Measurements from ENCODE around the gene LAMA1. TPM values are rescaled to one million over a fixed set of nuclear protein-coding genes. Genes with fewer than 3 reads are reported as not detected.

LAMA1 gene
- total RNA-seq, 1 donor from 2014 or later = 0.33 TPM

DNA sequence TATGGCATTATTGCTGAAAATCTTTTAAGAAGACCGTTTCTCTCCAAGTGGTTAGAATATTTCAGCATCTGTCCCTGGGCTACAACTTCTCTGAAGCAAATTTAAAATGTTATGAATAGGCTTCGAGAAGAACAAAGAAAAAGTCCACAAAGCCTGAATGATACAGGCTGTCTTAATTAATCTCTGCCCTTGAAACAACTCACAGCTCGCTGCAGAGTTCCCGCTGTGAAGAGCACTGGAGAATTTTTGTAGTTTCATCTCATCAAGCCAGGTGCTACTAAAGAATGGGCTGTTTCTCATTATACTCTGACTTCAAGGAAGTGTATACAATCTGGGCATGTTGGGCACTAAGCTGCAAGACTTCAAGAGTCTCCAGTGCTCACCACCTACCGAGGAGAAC is 67.6 kb downstream of the LAMA1 start:
- ATAC-seq = no peak

GRCh38 chr18:7048081-7048480 is 69.5 kb downstream of the LAMA1 start:
- ATAC-seq = no peak
- DNase-seq (ENCODE audit: low spot score) = no peak

More for the DNA sequence above, 67.6 kb downstream of the LAMA1 start:
- no peak for DNase-seq (ENCODE audit: low spot score)

- DNase-seq (ENCODE audit: low spot score) = no peak
- ATAC-seq = no peak
Observed at GRCh38 chr18:7047336-7047735, 70.3 kb downstream of the LAMA1 start.

- peak; percentile 50 for DNase-seq (ENCODE audit: low spot score)
- ATAC-seq = peak; percentile 65
Observed at GRCh38 chr18:7038330-7038851, 79.2 kb downstream of the LAMA1 start.

DNA sequence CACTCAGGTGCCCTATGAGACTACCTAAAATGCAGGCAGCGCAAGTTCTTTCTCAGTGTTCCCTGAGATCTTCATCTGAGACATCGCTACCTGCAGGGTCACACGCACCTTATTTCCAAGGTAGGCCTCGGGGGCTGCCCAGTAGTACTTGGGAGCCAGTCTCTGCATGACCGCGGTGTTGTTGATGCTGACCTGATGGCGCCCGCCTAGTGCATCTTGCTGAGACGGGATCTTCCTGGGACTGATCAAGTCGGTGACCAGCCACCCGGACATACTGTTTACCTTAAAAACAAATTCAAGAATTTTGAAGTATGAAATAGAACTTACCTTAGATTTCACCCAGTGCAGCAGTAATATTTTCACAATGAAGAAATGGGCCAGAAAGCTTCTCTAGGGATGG is 80.1 kb downstream of the LAMA1 start:
- ATAC-seq (no peak), DNase-seq (ENCODE audit: low spot score) (no peak)

DNA sequence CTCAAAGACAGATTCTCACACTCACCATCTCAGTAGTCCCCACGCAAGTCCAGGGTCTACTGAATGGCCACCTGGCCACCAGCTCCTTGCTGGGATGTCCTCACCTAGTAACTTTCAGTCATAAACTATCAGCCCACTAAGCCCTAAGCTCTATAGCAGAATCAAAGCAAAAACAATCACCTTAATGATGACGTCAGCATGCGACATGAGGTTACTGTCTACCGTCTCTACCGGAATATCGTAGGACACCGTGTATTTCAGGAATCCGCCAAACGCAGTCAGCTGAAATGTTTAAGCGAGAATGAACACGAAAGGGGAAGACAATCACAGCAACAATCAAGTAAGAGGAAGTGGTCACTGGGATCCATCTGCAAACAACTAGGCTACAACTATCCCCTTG is 81.8 kb downstream of the LAMA1 start:
- ATAC-seq = no peak

GRCh38 chr18:7034924-7035323 is 82.7 kb downstream of the LAMA1 start:
- DNase-seq (ENCODE audit: low spot score) (no peak), ATAC-seq (no peak)

More for the DNA sequence above, 81.8 kb downstream of the LAMA1 start:
- DNase-seq (ENCODE audit: low spot score) = no peak

DNA sequence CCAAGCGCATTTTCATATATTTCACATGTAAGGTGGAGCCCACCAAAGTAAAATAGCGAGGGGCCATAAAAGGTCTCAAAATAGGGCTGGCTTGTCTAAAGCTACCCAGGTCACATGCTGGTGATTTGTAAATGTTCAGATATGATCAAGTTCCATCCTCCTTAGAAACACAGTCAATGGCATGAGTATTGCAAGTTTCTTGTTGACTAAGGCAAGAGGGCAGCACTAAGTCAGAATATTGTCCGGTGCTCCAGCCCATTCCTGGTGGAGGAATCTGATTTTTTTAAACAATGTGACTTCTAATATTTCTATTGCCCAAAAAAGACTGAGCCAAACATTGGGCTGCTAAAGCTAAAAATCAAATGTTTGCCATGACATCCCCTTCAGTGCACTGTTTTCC is 85.1 kb downstream of the LAMA1 start:
- ATAC-seq (no peak), DNase-seq (ENCODE audit: low spot score) (no peak)

DNA sequence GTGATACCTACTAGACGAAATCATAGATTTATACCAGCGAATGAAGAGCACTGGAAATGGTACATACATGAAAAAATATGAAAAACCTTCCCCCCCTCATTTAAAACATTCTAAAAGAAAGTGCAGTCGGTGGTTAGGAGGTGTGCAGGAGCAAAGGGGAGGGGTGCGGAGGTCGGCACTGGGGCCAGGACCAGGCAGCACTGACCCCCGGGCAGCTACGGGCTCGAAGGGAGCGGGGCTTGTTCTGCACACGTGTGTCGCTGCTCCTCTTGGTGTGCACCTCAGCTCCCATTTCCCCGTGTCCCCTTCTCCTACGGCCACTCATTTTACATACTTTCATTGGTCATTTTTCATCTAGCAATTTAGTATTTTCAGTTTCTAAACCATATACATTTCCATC is 89.0 kb downstream of the LAMA1 start:
- ATAC-seq (no peak), DNase-seq (ENCODE audit: low spot score) (no peak)

DNA sequence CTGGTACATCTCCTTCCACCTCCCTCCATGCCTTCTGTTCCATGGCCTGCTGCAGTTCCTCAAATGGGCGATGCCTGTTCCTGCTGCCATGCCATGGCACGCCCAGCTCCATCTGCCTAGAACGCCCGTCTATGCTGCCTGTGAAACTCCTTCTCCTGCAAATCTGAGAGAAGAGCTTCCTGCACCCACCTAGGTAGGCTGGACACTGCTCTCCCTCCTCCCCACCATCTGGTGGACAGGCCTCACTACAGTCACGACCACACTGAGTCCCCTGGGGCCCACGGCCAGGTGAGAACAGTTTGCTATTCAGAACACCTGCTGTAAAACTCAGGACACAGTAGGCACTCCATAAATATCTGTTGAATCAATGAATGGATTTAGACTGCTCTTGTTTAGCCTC is 92.4 kb downstream of the LAMA1 start:
- DNase-seq (ENCODE audit: low spot score) (no peak), ATAC-seq (no peak)

DNA sequence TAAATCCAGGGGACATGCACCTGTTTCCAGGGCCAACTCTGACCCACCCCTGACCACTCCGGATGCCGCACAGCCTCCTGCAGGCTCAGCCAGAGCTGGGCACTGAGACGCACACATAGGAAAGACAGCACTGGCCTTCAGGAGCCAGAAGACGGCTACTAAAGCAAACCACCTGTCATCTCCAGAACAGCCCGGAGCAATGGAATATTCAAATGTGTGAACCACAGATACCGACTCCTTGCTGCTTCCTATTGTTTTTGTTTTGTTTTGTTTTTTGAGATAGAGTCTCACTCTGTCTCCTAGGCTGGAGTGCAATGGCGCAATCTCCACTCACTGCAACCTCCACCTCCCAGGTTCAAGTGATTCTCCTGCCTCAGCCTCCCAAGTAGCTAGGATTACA is 94.0 kb downstream of the LAMA1 start:
- ATAC-seq (no peak), DNase-seq (ENCODE audit: low spot score) (no peak)

- no peak for ATAC-seq
Observed at GRCh38 chr18:7023063-7023580, 94.5 kb downstream of the LAMA1 start.

DNA sequence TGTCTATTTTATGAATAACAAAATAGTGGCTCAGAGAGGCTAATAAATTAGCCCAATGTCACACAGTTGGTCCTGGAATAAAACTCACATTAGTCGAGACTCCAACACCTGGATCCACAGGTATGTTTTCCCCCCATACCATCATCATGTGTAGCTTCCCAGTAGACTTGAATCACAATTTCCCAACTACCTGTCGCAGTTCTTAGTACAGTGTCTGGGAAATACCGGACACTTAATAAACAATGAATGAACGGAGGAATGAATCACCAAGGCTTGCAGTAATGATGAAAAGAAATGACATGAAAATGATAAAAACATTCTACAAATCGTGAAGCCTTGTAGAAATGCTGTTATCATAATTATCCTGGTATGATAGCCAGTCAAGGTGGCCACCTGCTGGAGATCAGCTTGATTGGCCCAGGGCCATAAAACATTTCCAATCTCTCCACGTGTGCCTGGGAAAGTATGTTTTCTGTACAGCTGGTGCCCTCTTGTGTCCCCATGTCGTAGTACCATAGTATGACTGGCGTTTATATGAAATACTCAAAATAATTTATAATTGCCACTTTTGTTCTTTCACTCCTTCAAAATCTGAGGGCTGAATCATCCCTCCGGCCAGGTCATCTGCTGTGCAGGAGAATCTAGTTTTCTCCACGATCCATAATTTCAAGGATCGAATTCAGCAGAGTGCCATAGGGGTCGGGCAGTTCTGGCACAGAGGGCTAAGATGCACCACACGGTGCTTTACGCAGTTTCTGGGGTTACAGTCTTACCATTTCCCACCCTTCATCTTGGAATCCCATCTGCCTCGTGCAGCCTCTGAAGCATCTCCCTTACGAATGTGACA is 95.4 kb downstream of the LAMA1 start:
- ATAC-seq (peak; percentile 96), DNase-seq (ENCODE audit: low spot score) (peak; percentile 52)

More at GRCh38 chr18:7023063-7023580, 94.5 kb downstream of the LAMA1 start:
- no peak for DNase-seq (ENCODE audit: low spot score)

DNA sequence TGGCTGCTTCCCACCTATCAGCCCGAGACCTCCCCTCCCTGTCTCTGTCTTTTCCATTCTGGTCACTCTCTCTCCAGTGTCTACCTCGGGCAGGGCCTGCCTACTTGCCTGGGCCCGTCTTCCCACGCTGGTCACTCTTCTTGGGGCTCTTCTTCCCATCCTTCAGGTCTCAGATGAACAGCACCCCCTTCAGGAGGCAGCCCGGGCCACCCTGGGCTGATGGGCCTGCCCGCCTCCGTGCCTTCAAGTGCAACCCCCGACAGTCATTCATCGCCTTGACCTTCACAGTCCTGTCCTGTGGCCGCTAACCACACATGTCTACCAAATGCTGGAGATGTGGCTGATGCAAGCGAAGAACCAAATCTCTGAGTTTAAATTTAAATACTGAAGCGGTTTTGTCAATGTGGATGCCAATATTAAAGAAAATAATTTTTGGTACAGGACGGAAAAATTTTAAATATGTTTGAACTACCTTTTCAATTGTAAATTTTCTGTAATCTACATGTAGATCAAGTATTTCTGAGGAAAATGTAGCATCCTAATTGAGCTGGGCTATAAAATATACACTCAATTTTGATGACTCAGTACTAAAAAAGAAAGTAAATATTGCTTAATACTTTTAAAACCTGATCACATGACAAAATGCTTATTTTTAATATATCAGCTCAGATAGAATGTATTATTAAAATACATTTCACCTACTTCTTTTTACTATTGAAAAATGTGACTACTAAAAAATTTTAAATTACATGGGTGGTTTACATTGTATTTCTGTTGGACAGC is 96.4 kb downstream of the LAMA1 start:
- ATAC-seq = no peak
- DNase-seq (ENCODE audit: low spot score) = no peak

DNA sequence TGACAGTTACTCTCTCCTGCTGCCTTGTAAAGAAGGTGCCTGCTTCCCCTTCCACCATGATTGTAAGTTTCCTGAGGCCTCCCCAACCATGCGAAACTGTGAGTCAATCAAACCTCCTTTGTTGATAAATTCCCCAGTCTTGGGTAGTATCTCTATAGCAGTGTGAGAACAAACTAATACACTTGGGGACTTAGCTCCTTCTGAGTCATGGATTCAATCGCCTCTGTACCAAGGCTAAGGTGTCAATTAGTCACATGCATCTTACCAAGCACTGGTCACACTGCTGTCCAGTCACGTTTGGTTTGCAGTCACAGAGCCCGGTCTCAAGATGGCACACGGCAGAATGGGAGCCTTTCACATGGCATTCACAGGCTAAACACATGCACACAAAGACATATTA is 100.6 kb downstream of the LAMA1 start:
- no peak for ATAC-seq
- no peak for DNase-seq (ENCODE audit: low spot score)

- no peak for ATAC-seq
- DNase-seq (ENCODE audit: low spot score) = no peak
Observed at GRCh38 chr18:7011142-7011541, 106.5 kb downstream of the LAMA1 start.

DNA sequence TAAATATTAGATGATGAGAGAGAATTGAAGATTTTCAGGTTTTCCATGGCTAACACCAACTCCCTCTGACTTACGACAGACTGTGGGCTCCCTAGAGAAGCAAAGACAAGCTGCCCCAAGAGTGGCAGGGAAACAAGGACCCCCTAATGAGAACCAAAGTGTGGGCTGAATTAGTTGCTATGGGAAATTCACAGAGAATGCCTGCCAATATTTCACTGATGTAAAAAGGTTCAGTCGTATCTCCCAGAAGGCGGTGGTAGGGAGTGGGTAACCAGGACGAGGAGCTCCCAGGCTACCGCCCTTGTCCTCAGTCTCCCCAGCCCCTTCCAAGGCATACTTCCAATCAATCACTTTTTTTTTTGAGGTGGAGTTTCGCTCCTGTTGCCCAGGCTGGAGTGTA is 113.6 kb downstream of the LAMA1 start:
- no peak for ATAC-seq
- DNase-seq (ENCODE audit: low spot score) = no peak

DNA sequence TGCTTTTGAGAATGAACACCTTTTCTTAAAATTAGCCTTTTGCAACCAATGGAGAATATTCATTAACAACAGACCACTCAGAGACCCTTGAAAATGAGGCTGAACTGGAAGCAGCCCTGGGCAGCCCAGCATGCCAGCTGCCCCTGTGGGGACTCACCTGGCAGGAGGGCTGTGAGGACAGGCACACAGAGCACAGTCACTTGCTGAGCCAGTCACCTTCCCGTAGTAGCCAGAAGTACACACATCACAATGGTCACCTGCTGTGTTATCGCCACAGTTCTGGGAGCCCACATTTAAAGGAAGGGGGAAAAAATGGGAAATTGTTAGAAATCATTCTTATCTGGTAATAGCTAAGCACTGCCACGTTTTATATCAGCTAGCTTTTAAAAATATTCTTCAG is 115.5 kb downstream of the LAMA1 start:
- DNase-seq (ENCODE audit: low spot score) (no peak), ATAC-seq (no peak)

DNA sequence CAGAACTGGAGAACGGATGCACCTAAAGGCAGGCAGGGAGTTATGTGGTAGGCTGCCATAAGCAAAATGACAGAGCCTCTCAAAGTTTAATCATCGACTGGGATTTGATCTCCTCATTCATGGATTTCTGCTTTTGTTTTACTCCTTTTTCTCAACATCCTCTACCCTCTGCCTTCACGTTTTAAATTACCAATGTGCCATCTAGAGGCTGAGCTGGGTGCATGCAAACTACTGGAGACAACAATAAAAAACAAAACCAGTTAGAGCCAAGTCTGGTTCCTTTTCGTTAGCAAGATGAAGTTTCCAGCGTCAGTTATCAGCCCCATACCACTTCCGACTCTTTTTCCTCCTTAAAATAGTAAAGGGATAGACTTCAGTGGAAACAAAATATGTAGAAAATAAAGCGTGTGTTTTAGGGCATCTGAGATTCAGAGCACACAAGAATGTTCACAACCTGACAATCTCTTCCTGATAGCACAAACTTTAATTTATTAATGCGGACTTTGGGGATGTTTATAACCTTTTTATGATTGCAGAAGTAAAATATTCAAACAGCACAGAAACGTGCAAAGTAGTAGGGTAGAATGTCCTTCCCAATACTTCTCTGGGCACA is 117.0 kb downstream of the LAMA1 start:
- DNase-seq (ENCODE audit: low spot score) (no peak), ATAC-seq (peak; percentile 52)

- ATAC-seq (no peak), DNase-seq (ENCODE audit: low spot score) (no peak)
Observed at GRCh38 chr18:6997808-6998207, 119.8 kb downstream of the LAMA1 start.

- DNase-seq (ENCODE audit: low spot score) (no peak), ATAC-seq (no peak)
Observed at GRCh38 chr18:6994771-6995430, 122.7 kb downstream of the LAMA1 start.
